PC-3 (cell line): ENCODE measurements around the gene MARF1. TPM values are rescaled to one million over a fixed set of nuclear protein-coding genes. Genes with fewer than 3 reads are reported as not detected.
"Not testable (repeated sequence)": the region's sequence is repeated elsewhere in the genome, so short reads cannot be mapped to it uniquely, and the experiment has no call there.

Source experiments
- ATAC-seq: fragments of 200-7000 bp; cut with Tn5 transposase; 2 replicates; pipeline ENCODE4 v1.9.1; 2020; ENCODE audit warnings: mild to moderate bottlenecking, moderate library complexity
- BruUV-seq: library from RNA; stranded (reverse); fragments of 400-500 nt; replicated peaks from 2 replicates; lab custom pipeline; 2021; lab: Mats Ljungman, UMichigan
- CTCF ChIA-PET: fragments of 300-600 bp; sonication (Branson Sonifier 250); formaldehyde crosslinking; loops from one replicate; lab custom pipeline; 2022; ENCODE audit warnings: antibody characterized with exemption; lab: Charles Lee
- POLR2A ChIA-PET: fragments of 300-600 bp; sonication (Branson Sonifier 250); formaldehyde crosslinking; loops from one replicate; lab custom pipeline; 2022; ENCODE audit warnings: antibody characterized with exemption; ENCODE audit not compliant: unreplicated experiment; lab: Charles Lee
- DNase-seq: peaks from one replicate; pipeline ENCODE4 v3.0.0-alpha.2; 2015
- H2AFZ ChIP-seq: fragments of 300-600 bp; sonication (generic); 2 replicates; pipeline ENCODE4 v1.6.0; 2016; ENCODE audit warnings: antibody characterized with exemption, low read length
- H3F3A ChIP-seq: fragments of 300-600 bp; sonication (generic); one replicate; pipeline ENCODE4 v1.6.0; 2017; ENCODE audit warnings: antibody characterized with exemption, low read length, control low read depth, mild to moderate bottlenecking; ENCODE audit not compliant: unreplicated experiment
- H3K27ac ChIP-seq: fragments of 300-600 bp; sonication (generic); 2 replicates; pipeline ENCODE4 v1.5.1; 2016; ENCODE audit warnings: mild to moderate bottlenecking, low read length
- H3K27me3 ChIP-seq: fragments of 300-600 bp; sonication (generic); 2 replicates; pipeline ENCODE4 v1.6.1; 2016; ENCODE audit warnings: low read length, mixed read lengths
- H3K36me3 ChIP-seq: fragments of 300-600 bp; sonication (generic); 2 replicates; pipeline ENCODE4 v1.6.1; 2016; ENCODE audit warnings: low read depth, mixed run types, low read length, mixed read lengths
- H3K4me1 ChIP-seq: fragments of 300-600 bp; sonication (generic); 2 replicates; pipeline ENCODE4 v1.5.1; 2016; ENCODE audit warnings: low read length; ENCODE audit not compliant: insufficient read depth
- H3K4me2 ChIP-seq: fragments of 300-600 bp; sonication (generic); 2 replicates; pipeline ENCODE4 v1.6.0; 2016; ENCODE audit warnings: low read length
- H3K4me3 ChIP-seq: fragments of 300-600 bp; sonication (generic); 2 replicates; pipeline ENCODE4 v1.5.1; 2016; ENCODE audit warnings: mild to moderate bottlenecking, low read length, mixed read lengths
- H3K79me2 ChIP-seq: fragments of 300-600 bp; sonication (generic); 2 replicates; pipeline ENCODE4 v1.6.1; 2017; ENCODE audit warnings: low read length, mixed read lengths
- H3K9ac ChIP-seq: fragments of 300-600 bp; sonication (generic); 2 replicates; pipeline ENCODE4 v1.6.0; 2016; ENCODE audit warnings: mild to moderate bottlenecking, low read length
- H3K9me2 ChIP-seq: fragments of 300-600 bp; sonication (generic); replicated peaks from 2 replicates; pipeline ENCODE4 v1.6.1; 2016; ENCODE audit warnings: mixed run types, low read length, mixed read lengths
- H3K9me3 ChIP-seq: fragments of 300-600 bp; sonication (generic); 2 replicates; pipeline ENCODE4 v1.6.1; 2016; ENCODE audit warnings: low read length, mixed read lengths
- H4K20me1 ChIP-seq: fragments of 300-600 bp; sonication (generic); 2 replicates; pipeline ENCODE4 v1.6.1; 2016; ENCODE audit warnings: low read length, mixed read lengths
- EZH2 ChIP-seq: fragments of 300-600 bp; sonication (generic); IDR thresholded peaks from one replicate; pipeline ENCODE4 v1.6.1; 2017; ENCODE audit warnings: antibody characterized with exemption, mild to moderate bottlenecking, low read length; ENCODE audit not compliant: unreplicated experiment
- EZH2phosphoT487 ChIP-seq: fragments of 300-600 bp; sonication (generic); IDR thresholded peaks from 2 replicates; pipeline ENCODE4 v1.6.1; 2018; ENCODE audit warnings: mild to moderate bottlenecking, antibody characterized with exemption, low read length, borderline replicate concordance
- intact Hi-C: fragments of 100-400 bp; cut with micrococcal nuclease; formaldehyde crosslinking; loops from 2 replicates; pipeline ENCODE4 v1.9.0; 2023
- total RNA-seq: library from RNA; depleted of rRNA; stranded (reverse); fragments of >200 nt; gene quantifications from 2 replicates; pipeline ENCODE4 v1.2.3, GENCODE V29; 2014
- TF ChIP-seq, protein P1 (sequence below): fragments of 300-600 bp; sonication (generic); conservative IDR thresholded peaks from 2 replicates; pipeline ENCODE4 v1.5.1; 2017; ENCODE audit warnings: antibody characterized with exemption, low read depth, mild to moderate bottlenecking, low read length

Gene MARF1
- total RNA-seq, 1 experiment from 2014 or later = 6.7 TPM

DNA sequence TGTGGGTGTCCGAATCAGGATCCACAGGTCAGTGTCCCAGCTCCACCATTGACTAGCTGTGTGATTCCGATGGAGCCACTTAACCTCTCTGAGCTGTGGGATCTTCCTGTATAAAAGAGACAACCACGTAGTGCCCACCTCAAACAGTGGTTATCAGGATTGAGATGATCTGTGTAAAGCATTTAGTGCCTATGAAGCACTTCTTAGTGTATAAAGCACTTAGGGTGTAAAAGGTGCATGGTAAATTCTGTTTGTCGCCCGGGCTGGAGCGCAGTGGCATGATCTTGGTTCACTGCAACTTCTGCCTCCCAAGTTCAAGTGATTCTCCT is 95.2 kb downstream of the MARF1 start:
- ATAC-seq (no peak), DNase-seq (no peak)
- H3K36me3 ChIP-seq = no peaks in the 10 kb centered on the region
- H2AFZ ChIP-seq = no peak overlapping the region
- no peaks in the 10 kb centered on the region for H4K20me1 ChIP-seq
- BruUV-seq = no TSS peak
- H3K9me2 ChIP-seq = no peaks in the 10 kb centered on the region
- TF ChIP-seq, protein P1, sequence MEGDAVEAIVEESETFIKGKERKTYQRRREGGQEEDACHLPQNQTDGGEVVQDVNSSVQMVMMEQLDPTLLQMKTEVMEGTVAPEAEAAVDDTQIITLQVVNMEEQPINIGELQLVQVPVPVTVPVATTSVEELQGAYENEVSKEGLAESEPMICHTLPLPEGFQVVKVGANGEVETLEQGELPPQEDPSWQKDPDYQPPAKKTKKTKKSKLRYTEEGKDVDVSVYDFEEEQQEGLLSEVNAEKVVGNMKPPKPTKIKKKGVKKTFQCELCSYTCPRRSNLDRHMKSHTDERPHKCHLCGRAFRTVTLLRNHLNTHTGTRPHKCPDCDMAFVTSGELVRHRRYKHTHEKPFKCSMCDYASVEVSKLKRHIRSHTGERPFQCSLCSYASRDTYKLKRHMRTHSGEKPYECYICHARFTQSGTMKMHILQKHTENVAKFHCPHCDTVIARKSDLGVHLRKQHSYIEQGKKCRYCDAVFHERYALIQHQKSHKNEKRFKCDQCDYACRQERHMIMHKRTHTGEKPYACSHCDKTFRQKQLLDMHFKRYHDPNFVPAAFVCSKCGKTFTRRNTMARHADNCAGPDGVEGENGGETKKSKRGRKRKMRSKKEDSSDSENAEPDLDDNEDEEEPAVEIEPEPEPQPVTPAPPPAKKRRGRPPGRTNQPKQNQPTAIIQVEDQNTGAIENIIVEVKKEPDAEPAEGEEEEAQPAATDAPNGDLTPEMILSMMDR = no peak
- TF ChIP-seq EZH2phosphoT487 = no peak
- no peak for TF ChIP-seq EZH2
- ChIA-PET POLR2A (no interaction called here), CTCF (no interaction called here)
- no peak overlapping the region for H3K4me3 ChIP-seq
- H3K27ac ChIP-seq = no peak overlapping the region
- intact Hi-C loops = no loop called here
- H3K27me3 ChIP-seq = no peaks in the 10 kb centered on the region
- H3K9me3 ChIP-seq = no peaks in the 10 kb centered on the region
- no peak overlapping the region for H3K9ac ChIP-seq
- H3K4me2 ChIP-seq = no peak overlapping the region
- H3F3A ChIP-seq = no peaks in the 10 kb centered on the region
- H3K4me1 ChIP-seq = no peaks in the 10 kb centered on the region
- H3K79me2 ChIP-seq = no peaks in the 10 kb centered on the region

DNA sequence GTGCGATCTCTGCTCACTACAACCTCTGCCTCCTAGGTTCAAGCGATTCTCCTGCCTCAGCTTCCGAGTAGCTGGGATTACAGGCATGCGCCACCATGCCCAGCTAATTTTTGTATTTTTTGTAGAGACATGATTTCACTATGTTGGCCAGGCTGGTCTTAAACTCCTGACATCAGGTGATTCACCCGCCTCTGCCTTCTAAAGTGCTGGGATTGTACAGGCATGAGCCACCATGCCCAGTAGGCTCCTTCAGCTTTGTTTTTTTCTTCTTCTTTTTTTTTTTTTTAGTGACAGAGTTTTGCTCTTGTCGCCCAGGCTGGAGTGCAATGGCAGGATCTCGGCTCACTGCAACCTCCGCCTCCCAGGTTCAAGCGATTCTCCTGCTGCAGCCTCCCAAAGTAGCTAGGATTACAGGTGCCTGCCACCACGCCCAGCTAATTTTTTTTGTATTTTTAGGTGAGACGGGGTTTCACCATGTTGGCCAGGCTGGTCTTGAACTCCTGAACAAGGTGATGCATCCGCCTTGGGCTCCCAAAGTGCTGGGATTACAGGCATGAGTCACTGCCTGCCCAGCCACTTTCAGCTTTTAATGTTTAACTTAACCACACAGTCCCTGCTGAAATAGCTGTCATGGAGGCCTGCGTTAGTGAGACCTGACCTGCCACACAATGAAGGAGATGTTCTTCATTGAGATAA is 95.7 kb downstream of the MARF1 start:
- intact Hi-C loops, H3K9me2 ChIP-seq, H3K27ac ChIP-seq, H3K36me3 ChIP-seq, H3K4me3 ChIP-seq, H3K4me1 ChIP-seq, H3K9me3 ChIP-seq, H3K27me3 ChIP-seq, H4K20me1 ChIP-seq, H3K4me2 ChIP-seq, H3F3A ChIP-seq, BruUV-seq, H3K9ac ChIP-seq, DNase-seq, POLR2A ChIA-PET, ATAC-seq, CTCF ChIA-PET, H3K79me2 ChIP-seq, H2AFZ ChIP-seq: not testable (repeated sequence)

- H3K9me3 ChIP-seq = no peaks in the 10 kb centered on the region
- no TSS peak for BruUV-seq
- no peak overlapping the region for H3K4me3 ChIP-seq
- H3K36me3 ChIP-seq = no peaks in the 10 kb centered on the region
- DNase-seq (no peak), ATAC-seq (no peak)
- H2AFZ ChIP-seq = no peak overlapping the region
- no peaks in the 10 kb centered on the region for H3K79me2 ChIP-seq
- H3K9ac ChIP-seq = no peak overlapping the region
- no peaks in the 10 kb centered on the region for H3K9me2 ChIP-seq
- no peaks in the 10 kb centered on the region for H4K20me1 ChIP-seq
- H3K4me1 ChIP-seq = no peaks in the 10 kb centered on the region
- no peaks in the 10 kb centered on the region for H3K27me3 ChIP-seq
- no peak overlapping the region for H3K4me2 ChIP-seq
- intact Hi-C loops = no loop called here
- CTCF ChIA-PET = no interaction called here
- POLR2A ChIA-PET = no interaction called here
- no peak overlapping the region for H3K27ac ChIP-seq
- TF ChIP-seq EZH2 = no peak
- TF ChIP-seq, protein P1 = no peak
- no peaks in the 10 kb centered on the region for H3F3A ChIP-seq
Measured at GRCh38 chr16:15545544-15545943, 97.4 kb downstream of the MARF1 start.
